Activated CD4-positive, CD25-positive, alpha-beta regulatory T cell treated with anti-CD3 and anti-CD28 coated beads, Interleukin-2, amount 50 U/mL, for 24 hours (primary cell): ENCODE results near the gene TRAPPC12.
A peak's percentile ranks its signal among the peaks of the same experiment; 100 is the strongest.
"Not testable (repeated sequence)": the region's sequence is repeated elsewhere in the genome, so short reads cannot be mapped to it uniquely, and the experiment has no call there.

Experiments
- ATAC-seq, 2 donors: fragments of 150-1000 bp; cut with Tn5 transposase; one replicate each; pipeline ENCODE4 v1.10.0; 2021; ENCODE audit warnings: mild to moderate bottlenecking in 1 of 2, moderate library complexity in 1 of 2

TRAPPC12 gene

DNA sequence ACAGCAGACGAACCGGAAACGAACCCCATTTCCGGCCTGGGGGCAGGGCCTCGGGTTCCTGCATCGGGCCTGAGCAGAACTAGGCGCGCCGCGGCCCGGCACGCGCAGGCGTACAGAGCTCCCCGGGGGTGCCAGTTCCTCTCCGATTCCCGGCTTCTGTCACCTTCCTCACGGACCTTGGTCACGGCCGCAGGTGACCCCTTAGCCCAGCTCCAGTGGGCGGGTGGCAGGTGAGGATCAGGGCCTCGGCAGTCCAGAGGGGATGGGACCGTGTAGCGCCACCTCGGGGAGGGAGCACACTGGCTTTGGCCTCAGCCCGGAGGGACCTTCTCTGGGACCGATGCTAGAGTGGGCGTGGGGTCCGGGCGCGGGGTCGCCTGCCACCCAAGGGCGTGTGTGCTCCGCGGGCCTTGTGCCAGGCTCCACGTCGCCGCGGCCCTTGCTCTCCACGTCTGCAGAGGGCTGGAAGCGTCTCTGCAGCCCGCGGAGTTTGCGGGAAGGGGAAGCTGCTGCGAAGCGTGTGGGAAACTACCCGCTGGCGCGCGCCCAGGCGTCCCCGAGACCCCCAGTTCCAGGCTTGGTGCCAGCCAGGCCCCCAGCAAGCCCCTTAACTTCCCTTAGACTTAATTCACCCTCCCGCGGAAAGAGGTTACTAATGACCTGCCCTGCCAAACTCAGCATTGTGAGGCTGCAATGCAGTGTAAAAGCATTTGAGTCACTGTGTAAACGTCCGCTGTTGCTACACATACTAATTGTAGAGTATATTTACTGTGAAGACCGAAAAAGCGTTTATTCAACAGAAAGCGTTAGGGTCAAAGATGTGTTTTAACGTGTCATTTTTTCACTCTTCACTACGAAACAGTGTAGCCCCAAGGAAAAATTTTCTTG lies at the start of gene TRAPPC12:
TRAPPC12 (plus strand) TSS at position 48 of the 888 bp plus-strand sequence. CDS start 7,930 bp downstream, outside the sequence.
- peak; percentile 82 to 83 for ATAC-seq

DNA sequence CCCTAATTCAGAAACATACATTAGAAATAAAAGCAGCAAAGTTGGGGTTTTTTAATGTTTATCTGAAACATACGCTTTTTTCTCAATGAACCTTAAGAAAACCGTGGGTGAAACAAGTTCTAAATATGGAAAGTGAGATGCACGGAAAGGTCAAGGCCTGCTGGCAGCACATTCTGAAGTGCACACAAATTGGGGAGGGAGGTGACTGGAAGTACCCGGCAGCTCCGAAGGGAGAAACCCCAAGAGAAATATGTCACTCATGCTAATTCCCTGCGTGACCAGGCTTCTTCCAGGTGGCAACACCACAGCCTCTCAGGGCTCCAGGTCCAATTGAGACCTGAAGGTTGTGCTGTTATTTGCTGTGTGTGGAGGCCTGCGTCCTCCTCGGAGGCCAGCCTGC lies 47.4 kb upstream of the TRAPPC12 start:
- no peak for ATAC-seq

DNA sequence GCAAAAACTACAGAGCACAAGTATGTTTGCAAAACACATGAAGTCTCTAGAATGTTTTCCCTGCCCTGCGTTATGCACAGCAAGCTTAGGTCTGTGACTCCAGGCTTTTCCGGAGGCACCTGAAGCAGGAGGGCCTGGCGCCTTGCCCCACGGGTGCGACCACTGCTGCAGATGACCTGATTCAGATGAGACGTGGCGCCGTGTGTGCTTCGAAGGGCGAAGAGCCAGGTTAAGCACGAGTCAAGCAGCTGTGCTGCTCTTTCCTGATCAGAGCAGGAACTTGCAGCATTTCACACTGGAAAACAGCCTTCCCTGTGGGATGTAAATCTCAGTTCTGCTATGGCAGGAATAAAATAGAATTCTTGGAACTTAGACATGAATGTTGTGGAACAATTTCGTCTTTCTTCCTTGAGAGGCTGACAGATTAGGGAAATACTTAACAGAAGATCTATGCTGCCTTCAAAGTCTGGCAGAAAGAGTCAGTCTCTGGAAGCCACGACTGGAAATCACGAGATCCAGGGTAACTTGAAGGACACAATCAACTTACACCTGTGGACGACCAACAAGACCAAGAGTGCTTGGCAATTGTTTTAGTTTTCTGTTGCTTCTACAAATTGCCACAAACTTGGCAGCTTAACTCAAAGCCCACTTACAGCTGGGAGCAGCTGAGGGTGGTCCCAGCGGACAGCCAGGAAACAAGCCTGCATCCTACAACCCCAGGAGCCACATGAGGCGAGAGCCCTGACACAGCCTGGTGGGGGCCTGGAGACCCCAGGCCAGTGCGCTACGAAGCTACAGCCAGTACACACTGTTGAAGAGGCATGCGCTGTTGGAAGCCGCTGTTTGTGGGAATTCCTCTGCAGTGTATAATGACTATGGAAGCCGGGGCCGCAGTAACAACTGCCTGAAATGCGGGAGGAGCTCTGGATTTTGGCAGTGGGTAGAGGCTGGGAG lies 44.8 kb upstream of the TRAPPC12 start:
- ATAC-seq = no peak

DNA sequence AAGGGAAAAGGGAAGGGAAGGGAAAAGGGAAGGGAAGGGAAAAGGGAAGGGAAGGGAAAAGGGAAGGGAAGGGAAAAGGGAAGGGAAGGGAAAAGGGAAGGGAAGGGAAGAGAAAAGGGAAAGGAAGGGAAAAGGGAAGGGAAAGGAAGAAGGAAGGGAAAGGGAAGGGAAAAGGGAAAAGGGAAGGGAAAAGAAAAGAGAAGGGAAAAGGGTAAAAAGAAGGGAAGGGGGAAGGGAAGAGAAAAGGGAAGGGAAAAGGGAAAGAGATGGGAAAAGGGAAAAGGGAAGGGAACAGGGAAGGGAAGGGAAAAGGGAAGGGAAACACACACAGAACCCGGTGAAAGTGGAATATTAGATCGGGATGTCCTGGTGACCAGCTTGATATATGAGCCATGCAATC lies 42.6 kb upstream of the TRAPPC12 start:
- no peak for ATAC-seq

DNA sequence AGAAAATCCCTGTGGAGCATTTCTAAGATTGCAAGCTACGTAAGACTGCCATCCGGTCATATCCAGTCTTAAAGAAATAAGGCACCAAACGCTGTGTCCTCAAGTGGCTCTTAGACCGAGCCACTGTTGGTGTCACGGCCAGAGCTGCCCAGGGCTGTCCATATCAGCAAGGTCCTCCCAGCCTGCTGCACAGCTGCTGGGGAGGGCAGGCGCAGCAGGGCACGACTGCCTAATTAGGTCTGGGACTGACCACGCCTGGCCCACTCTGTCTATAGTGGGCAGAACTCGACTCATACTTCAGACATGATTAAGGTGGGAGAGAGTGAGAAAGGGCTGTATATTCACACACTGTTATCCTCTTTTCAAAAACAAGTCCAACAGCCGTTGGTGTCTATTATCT lies 41.2 kb upstream of the TRAPPC12 start:
- no peak for ATAC-seq

DNA sequence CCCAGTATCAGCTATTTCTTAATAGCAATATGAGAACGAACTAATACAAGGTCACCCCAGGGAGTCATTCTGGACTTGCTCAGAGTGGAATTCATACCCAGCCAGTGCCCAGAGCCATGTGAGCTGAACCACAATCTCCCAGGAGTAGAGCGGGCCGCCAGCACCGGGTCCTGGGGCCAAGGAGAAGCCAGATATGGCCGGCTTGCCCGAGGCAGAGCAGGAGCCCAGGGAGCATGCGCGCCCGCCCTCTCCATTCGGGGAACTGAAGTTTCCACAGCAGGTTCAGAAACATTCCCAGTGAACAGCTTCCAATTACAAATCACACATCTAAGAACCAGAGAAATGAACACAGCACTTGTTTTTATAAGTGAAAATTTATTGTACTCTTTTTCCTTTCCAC lies 39.4 kb upstream of the TRAPPC12 start:
- ATAC-seq = no peak

DNA sequence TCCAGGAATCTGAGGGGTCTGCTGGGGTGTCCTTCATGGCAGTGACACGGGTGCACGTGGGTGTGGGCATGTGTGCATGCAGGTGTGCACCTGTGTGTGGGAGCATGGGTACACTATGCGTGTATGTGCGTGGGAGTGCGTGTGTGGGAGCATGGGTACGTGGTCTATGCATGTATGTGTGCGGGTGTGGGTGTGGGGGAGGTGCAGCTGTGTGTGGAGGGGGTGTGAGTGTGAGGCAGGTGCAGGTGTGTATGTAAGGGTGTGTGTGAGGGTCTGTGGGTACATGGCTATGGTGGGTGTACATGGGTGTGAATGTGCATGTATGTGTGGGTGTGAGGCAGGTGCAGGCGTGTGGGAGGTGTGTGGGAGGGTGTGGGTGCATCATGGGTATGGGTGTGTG lies 38.2 kb upstream of the TRAPPC12 start:
- ATAC-seq = no peak

DNA sequence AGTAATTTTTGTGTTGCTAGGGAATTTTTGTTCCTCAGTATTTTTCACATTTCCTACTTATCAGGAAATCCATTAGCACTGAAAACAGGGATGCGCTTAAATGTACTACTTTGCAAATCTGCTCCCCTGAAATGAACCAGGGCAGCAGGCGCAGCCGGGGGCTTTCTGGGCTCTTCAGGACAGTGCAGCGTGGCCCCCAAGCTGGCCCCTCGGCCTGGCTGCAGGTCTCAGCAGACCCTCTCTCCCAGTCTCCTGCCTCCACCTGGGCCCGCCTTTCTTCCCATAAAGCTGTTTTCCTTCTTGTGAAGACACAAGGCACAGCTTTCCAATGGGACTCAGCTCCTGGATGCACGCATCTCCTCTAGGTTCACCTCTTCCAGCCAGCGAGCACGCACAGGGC lies 37.2 kb upstream of the TRAPPC12 start:
- no peak for ATAC-seq

DNA sequence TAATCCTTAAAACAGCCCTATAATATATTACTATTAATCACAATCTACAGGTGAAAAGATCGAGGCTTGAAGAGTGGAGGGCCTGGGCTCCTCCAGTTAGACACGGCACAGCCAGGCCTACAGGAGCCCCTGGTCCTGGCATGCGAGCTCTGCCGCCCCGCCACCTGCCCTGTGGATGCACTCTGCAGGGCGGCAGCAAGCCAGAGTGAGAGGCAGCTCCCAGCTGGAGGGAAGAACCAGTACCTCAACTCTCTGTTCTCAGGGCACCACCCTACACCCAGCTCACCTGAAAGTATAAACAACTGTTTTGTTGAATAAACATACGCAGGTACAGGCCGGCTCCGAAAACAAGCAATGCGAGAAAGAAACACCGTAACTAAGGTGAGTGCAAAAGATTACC lies 36.5 kb upstream of the TRAPPC12 start:
- no peak for ATAC-seq

DNA sequence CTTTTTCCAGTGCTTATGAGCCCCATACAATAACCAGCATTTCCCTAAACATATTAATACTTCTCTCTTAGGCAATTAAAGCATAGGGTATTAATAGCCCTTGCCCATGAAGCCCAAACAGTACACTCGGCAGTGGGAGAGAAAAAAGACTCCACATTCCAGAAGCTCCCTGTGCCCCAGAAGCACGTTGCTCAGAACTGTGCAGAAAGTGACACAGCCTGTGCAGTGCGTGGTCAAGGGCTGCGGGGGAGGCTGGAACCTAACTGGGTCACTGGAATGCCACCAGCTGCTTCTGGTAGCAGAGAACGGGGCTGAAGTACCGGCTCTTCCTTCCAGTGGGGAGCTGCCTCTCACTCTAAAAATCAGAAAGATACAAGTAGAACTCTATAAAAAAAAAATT lies 34.6 kb upstream of the TRAPPC12 start:
- no peak for ATAC-seq

DNA sequence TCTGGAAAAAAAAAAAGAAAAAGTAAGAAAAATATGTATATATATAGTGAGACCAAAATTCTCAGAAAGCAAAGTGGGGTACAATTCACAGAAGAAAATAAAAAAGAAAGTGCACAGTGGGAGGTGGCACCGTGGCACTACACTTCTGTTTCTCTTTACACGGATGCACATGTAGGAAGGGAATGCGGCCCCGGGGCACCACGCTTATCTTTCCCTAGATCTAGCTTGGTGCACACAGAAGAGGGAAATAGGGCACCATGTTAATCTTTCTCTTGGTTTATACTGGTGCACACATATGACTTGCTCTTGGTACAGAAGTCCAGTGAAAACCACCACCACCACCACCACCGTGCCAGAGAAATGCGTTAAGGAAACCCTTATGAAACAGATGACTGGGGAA lies 33.9 kb upstream of the TRAPPC12 start:
- no peak for ATAC-seq

DNA sequence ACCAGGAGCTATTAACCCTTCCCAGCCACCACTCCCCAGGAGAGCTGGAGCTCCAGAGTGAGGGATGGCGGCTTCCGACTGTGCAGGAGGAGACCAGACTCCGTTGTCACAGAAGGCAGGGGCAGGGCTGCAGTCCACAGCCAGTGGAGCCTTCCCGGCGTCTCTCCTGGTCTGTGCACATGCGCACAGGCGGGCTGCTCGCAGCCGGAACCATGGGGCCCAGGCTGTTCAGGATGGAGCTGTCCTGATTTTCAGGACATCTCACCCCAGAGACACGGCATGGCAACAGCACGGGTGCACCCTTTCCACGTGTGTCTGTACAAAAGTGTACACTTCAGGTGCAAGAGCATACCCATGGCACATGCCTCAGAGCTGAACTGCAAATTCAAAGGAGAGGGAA lies 30.7 kb upstream of the TRAPPC12 start:
- ATAC-seq = no peak

DNA sequence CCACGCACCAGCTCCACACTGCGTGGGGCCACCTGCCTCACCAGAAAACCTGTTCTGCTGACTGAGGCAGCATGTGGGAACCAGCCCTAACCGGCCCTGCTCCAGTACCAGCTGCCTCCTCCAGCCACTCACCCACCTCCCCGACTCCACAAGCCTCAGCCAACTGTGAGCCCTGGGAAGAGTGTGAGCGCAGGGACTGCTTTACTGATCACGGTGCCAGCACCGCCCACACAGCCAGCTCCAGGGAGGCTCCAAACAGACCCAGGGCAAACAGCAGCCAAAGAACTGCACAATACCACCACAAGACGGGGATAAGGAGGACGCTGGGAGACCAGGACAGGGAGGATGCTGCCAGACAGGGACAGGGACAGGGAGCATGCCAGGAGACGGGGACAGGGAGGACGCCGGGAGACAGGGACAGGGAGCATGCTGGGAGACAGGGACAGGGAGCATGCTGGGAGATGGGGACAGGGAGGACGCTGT lies 30.2 kb upstream of the TRAPPC12 start:
- ATAC-seq = no peak

DNA sequence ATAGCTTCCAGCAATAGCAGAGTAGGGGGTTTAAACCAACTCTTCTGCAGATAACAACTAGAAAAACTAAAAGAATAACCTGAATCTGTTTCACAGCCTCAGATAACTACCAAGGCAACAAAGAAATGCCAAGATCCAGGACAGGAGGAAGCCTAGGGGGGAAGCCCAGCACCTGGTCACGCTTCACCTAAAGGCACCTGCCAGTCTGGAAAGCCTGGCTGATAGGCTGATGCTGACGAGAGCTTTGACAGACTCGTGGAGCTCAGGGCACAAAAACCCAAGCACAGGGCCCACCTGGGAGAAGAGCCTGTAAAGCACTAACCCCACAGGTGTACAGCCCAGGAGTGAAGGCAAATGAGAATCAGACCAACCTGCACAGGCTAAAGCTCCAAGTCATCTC lies 24.5 kb upstream of the TRAPPC12 start:
- ATAC-seq = no peak

DNA sequence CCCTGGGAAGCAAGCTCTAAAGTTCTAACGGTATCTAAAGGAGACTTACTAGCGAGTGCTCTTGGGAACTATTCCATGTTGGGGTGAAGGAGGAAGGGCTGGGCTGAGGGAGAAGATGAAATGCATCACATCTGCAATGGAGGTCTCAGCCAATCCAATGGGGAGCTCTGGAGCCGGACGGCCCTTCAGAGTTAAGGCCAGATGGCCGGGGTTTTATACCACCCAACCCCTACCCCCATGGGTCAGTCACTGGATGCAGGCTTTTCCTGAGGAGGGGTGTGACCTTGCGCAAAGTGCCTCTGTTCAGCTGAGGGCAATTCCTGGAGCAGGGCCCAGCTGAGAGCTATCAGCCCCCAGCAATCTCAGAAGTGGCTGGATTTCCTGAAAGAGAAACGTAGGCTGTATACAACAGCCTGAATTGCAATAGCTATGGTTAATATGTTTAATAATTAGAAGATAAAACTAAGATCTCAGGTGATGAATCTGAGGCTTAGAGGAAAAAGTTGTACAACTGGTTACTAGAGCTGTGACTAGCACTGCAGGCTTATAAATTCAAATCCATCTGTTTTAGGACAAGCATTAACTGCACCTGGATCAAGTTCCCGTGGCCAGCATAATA lies 23.4 kb upstream of the TRAPPC12 start:
- ATAC-seq = no peak

DNA sequence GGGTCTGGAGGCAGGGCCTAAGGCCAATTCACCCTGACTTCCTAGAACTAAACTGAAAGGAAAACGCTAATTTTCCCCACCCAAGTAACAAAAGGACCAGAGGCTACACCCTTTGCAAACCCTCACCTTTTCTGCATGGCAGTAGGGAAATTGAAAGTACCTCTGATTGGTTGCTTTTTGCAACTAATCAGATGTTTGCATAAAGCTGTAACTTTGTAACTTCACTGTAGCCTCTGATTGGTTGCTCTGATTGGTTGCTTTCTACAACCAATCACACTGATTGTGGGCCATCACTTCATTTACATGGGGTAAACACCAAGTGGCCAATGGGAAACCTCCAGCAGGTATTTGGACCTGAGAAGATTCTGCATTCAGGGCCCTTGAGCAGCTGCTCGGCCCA lies 22.7 kb upstream of the TRAPPC12 start:
- no peak for ATAC-seq

DNA sequence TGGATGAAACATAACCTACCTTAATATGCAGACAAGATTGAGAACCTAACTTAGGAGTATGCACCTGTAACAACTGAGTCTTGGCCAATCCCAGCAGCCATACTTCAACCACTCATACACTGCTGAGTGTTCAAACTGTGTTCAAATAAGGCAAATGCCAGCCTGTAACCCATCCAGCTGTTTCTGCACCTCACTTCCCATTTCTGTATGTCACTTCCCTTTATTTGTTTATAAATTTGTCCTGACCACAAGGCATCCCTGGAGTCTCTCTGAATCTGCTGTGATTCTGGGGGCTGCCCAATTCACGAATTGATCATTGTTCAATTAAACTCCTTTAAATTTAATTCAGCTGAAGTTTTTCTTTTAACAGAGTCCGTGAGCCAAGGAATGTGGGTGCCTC lies 22.0 kb upstream of the TRAPPC12 start:
- ATAC-seq = not testable (repeated sequence)

DNA sequence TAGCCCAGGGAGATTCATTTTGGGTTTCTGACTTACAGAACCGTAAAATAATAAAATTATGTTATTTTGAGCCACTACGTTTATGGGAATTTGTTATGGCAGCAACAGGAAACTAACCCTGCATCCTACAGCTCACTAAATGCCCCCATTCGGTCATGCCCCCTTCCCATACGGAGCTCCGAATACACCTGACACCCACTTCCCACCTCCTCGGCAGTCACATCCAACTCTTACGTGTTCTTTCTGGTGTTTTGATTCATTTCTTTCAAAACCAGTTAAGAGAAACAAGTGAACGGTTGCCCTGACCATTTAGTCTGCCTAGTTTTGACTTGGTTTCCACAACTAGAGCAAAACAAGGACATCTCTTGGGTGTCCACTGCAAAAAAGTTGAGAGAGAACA lies 21.6 kb upstream of the TRAPPC12 start:
- no peak for ATAC-seq

DNA sequence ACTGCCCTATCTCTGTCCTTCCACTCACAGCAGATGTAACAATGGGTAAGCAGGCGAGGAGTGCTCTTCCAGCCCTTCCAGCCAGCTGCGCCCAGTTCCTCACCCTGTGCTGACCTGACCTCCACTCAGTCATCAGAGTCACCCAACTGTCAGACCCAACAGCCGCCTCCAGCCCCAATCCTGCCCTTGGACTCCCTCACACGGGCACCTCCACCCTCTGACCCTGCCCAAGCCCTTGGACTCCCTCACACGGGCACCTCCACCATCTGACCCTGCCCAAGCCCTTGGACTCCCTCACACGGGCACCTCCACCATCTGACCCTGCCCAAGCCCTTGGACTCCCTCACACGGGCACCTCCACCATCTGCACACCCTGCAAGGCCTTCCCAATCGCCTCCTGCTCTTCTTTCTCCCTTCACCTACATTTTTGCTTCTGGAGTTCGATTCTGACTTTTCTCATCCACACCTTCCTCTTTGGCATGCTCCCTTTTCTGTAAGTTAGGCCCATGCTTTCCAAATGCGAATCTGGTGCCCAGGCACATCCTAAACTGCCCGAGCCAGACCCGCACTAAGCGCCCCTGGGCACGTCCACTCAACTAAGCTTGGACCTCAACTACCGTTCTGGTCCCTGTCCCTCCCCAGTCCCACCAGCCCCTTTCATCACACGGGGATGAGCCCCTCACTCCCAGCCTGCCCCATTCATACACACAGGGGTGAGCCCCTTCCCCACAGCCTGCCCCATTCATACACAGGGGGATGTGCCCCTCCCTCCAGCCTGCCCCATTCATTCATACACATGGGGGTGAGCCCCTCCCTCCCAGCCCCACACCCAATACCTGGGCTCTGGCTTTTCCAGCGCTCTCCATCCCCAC lies 17.7 kb upstream of the TRAPPC12 start:
- no peak for ATAC-seq

DNA sequence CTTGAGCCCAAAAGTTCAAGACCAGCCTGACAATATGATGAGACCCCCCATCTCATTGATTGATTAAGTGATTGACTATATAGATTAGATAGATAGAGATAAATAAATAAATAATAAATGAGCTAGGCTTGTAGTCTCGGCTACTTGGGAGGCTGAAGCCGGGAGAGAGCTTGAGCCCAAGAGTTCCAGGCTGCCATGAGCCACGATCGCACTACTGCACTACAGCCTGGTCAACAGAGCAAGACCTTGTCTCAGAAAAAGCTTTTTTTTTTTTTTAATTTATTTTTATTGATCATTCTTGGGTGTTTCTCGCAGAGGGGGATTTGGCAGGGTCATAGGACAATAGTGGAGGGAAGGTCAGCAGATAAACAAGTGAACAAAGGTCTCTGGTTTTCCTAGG lies 14.3 kb upstream of the TRAPPC12 start:
- ATAC-seq = no peak

DNA sequence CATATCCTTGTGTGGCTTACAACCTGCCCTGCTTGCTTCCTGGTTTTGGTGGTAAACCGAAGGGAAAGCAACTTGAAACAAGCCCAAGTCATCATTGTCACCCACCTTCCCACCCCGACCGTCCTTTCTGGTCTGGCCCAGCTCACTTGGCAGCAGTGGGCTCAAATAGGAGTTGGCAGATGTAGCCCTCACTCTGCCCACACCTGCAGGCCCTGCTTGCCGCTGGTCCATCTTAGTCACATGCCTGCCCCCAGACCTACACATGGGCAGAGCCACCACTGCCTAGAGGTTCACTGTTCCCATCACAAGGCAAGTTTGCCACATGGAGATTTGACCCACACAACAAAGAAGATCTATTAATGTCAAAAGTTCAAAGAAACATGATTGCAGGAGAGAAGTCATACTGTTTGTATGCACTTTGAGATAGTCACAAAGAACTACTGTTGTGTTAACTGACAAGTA lies 11.2 kb upstream of the TRAPPC12 start:
- no peak for ATAC-seq
